K562 (cell line): ENCODE results near the gene ARHGEF10L.

Experiments
- EGR1 ChIP-seq: fragments of 450-650 bp; conservative IDR thresholded peaks from 2 replicates; pipeline ENCODE4 v1.6.1; 2017; ENCODE audit warnings: mild to moderate bottlenecking
- ETV5 ChIP-seq: sonication (generic); formaldehyde crosslinking; IDR thresholded peaks from 2 replicates; pipeline ENCODE4 v1.4.0; 2020; ENCODE audit warnings: low read depth, mild to moderate bottlenecking, missing genetic modification reagents
- HDAC2 ChIP-seq: fragments of 450-650 bp; IDR thresholded peaks from 2 replicates; pipeline ENCODE4 v1.6.1; 2016; ENCODE audit warnings: mild to moderate bottlenecking
- KDM2B ChIP-seq: fragments of 250-450 bp; sonication (Bioruptor Pico); IDR thresholded peaks from 2 replicates; pipeline ENCODE4 v1.8.0; 2021; ENCODE audit warnings: mild to moderate bottlenecking, moderate library complexity
- SMARCA5 ChIP-seq: fragments of 450-650 bp; IDR thresholded peaks from 2 replicates; pipeline ENCODE4 v1.6.1; 2016
- TF ChIP-seq, protein P1 (sequence below): IDR thresholded peaks from 2 replicates; pipeline ENCODE4 v1.6.1; 2011; ENCODE audit not compliant: insufficient read length; ENCODE audit errors: extremely low read depth
- TF ChIP-seq, protein P2 (sequence below), 2 experiments: fragments of 450-650 bp in 1 of 2; sonication (generic) in 1 of 2; formaldehyde crosslinking in 1 of 2; IDR thresholded peaks; 2 replicates each; pipeline versions ENCODE4 v1.7.1 to v1.9.0; 2016 to 2022; ENCODE audit warnings: inconsistent platforms in 1 of 2, mild to moderate bottlenecking in 1 of 2, missing genetic modification reagents in 1 of 2
- TF ChIP-seq, protein P3 (sequence below): sonication (generic); formaldehyde crosslinking; IDR thresholded peaks from 2 replicates; pipeline ENCODE4 v1.9.0; 2022; ENCODE audit warnings: mild to moderate bottlenecking, missing genetic modification reagents
- TF ChIP-seq, protein P4 (sequence below): sonication (generic); formaldehyde crosslinking; IDR thresholded peaks from 2 replicates; pipeline ENCODE4 v1.8.0; 2022; ENCODE audit warnings: mild to moderate bottlenecking, missing genetic modification reagents
- TF ChIP-seq, protein P5 (sequence below): fragments of 250-450 bp; sonication (Bioruptor Pico); IDR thresholded peaks from 2 replicates; pipeline ENCODE4 v1.5.0; 2022; ENCODE audit warnings: mild to moderate bottlenecking

DNA sequence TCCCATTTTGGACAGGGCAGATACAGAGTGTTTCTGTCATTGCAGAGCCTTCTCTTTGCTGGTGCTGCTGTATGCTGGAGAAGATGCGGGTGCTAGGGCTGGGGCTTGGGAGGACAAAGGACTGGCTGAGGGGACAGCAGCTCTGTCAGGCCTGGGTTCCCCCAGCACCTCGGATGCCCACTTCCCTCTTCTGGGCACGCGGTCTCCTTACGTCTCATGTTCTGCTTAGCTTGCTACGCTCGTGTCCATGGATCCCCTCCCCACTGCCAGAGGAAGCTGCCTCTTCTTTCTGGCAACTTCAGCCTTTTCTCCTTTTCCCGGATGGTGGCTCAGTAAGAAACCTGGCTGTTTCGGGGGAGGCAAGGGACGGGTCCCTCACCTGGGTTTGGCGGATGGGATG, 75.7 kb downstream of the ARHGEF10L start:
- TF ChIP-seq EGR1: no peak
- no peak for TF ChIP-seq HDAC2
- TF ChIP-seq SMARCA5: no peak
- TF ChIP-seq ETV5: no peak
- TF ChIP-seq, protein P1, sequence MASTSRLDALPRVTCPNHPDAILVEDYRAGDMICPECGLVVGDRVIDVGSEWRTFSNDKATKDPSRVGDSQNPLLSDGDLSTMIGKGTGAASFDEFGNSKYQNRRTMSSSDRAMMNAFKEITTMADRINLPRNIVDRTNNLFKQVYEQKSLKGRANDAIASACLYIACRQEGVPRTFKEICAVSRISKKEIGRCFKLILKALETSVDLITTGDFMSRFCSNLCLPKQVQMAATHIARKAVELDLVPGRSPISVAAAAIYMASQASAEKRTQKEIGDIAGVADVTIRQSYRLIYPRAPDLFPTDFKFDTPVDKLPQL: no peak
- TF ChIP-seq, protein P2, sequence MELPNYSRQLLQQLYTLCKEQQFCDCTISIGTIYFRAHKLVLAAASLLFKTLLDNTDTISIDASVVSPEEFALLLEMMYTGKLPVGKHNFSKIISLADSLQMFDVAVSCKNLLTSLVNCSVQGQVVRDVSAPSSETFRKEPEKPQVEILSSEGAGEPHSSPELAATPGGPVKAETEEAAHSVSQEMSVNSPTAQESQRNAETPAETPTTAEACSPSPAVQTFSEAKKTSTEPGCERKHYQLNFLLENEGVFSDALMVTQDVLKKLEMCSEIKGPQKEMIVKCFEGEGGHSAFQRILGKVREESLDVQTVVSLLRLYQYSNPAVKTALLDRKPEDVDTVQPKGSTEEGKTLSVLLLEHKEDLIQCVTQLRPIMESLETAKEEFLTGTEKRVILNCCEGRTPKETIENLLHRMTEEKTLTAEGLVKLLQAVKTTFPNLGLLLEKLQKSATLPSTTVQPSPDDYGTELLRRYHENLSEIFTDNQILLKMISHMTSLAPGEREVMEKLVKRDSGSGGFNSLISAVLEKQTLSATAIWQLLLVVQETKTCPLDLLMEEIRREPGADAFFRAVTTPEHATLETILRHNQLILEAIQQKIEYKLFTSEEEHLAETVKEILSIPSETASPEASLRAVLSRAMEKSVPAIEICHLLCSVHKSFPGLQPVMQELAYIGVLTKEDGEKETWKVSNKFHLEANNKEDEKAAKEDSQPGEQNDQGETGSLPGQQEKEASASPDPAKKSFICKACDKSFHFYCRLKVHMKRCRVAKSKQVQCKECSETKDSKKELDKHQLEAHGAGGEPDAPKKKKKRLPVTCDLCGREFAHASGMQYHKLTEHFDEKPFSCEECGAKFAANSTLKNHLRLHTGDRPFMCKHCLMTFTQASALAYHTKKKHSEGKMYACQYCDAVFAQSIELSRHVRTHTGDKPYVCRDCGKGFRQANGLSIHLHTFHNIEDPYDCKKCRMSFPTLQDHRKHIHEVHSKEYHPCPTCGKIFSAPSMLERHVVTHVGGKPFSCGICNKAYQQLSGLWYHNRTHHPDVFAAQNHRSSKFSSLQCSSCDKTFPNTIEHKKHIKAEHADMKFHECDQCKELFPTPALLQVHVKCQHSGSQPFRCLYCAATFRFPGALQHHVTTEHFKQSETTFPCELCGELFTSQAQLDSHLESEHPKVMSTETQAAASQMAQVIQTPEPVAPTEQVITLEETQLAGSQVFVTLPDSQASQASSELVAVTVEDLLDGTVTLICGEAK (IDR thresholded peaks at IDR 0.05): no peak
- TF ChIP-seq, protein P2 (CRISPR knock-in tag; IDR thresholded peaks at IDR 0.05): no peak
- TF ChIP-seq, protein P3, sequence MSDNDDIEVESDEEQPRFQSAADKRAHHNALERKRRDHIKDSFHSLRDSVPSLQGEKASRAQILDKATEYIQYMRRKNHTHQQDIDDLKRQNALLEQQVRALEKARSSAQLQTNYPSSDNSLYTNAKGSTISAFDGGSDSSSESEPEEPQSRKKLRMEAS (CRISPR knock-in tag): no peak
- TF ChIP-seq, protein P4, sequence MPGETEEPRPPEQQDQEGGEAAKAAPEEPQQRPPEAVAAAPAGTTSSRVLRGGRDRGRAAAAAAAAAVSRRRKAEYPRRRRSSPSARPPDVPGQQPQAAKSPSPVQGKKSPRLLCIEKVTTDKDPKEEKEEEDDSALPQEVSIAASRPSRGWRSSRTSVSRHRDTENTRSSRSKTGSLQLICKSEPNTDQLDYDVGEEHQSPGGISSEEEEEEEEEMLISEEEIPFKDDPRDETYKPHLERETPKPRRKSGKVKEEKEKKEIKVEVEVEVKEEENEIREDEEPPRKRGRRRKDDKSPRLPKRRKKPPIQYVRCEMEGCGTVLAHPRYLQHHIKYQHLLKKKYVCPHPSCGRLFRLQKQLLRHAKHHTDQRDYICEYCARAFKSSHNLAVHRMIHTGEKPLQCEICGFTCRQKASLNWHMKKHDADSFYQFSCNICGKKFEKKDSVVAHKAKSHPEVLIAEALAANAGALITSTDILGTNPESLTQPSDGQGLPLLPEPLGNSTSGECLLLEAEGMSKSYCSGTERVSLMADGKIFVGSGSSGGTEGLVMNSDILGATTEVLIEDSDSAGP (CRISPR knock-in tag): no peak
- TF ChIP-seq KDM2B (CRISPR knock-in tag): no peak
- TF ChIP-seq, protein P5, sequence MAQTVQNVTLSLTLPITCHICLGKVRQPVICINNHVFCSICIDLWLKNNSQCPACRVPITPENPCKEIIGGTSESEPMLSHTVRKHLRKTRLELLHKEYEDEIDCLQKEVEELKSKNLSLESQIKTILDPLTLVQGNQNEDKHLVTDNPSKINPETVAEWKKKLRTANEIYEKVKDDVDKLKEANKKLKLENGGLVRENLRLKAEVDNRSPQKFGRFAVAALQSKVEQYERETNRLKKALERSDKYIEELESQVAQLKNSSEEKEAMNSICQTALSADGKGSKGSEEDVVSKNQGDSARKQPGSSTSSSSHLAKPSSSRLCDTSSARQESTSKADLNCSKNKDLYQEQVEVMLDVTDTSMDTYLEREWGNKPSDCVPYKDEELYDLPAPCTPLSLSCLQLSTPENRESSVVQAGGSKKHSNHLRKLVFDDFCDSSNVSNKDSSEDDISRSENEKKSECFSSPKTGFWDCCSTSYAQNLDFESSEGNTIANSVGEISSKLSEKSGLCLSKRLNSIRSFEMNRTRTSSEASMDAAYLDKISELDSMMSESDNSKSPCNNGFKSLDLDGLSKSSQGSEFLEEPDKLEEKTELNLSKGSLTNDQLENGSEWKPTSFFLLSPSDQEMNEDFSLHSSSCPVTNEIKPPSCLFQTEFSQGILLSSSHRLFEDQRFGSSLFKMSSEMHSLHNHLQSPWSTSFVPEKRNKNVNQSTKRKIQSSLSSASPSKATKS (CRISPR knock-in tag): no peak
